Sigmoid colon (tissue), 4 donors: Measurements from ENCODE around the gene DNAH11.

Experiments used
- POLR2A ChIP-seq, 2 donors: fragments of 450-650 bp; IDR thresholded peaks; one replicate each; pipeline ENCODE4 v1.6.1; 2016; ENCODE audit warnings: antibody characterized with exemption in 2 of 2, mild to moderate bottlenecking in 2 of 2, moderate library complexity in 2 of 2
- POLR2AphosphoS5 ChIP-seq, 4 donors: sonication (generic); formaldehyde crosslinking; IDR thresholded peaks; one replicate each; pipeline ENCODE4 v1.6.1; 2017; ENCODE audit warnings: antibody characterized with exemption in 4 of 4
- TF ChIP-seq, protein P1 (sequence below), 4 experiments: fragments of 450-650 bp in 3 of 4; fragments of 200-600 bp in 1 of 4; IDR thresholded peaks; one replicate each; pipeline ENCODE4 v1.5.1; 2016 to 2019; ENCODE audit warnings: antibody characterized with exemption in 4 of 4, mild to moderate bottlenecking in 3 of 4, moderate library complexity in 2 of 4

- TF ChIP-seq, protein P1, sequence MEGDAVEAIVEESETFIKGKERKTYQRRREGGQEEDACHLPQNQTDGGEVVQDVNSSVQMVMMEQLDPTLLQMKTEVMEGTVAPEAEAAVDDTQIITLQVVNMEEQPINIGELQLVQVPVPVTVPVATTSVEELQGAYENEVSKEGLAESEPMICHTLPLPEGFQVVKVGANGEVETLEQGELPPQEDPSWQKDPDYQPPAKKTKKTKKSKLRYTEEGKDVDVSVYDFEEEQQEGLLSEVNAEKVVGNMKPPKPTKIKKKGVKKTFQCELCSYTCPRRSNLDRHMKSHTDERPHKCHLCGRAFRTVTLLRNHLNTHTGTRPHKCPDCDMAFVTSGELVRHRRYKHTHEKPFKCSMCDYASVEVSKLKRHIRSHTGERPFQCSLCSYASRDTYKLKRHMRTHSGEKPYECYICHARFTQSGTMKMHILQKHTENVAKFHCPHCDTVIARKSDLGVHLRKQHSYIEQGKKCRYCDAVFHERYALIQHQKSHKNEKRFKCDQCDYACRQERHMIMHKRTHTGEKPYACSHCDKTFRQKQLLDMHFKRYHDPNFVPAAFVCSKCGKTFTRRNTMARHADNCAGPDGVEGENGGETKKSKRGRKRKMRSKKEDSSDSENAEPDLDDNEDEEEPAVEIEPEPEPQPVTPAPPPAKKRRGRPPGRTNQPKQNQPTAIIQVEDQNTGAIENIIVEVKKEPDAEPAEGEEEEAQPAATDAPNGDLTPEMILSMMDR (IDR thresholded peaks at IDR 0.05): no peak
- no peak for TF ChIP-seq POLR2A (IDR thresholded peaks at IDR 0.05)
- no peak for TF ChIP-seq POLR2AphosphoS5 (IDR thresholded peaks at IDR 0.05)
Observed at GRCh38 chr7:21717323-21717722, 174.5 kb downstream of the DNAH11 start.
